Glomerular endothelial cell (primary cell): ENCODE data around the gene TFAP2B. TPM values are rescaled to one million over a fixed set of nuclear protein-coding genes. Genes with fewer than 3 reads are reported as not detected.

ENCODE experiments used
- total RNA-seq: library from RNA; depleted of rRNA; stranded (reverse); fragments of >200 nt; gene quantifications from 2 replicates; pipeline ENCODE4 v1.2.3, GENCODE V29; 2015

The TFAP2B gene
- total RNA-seq, 1 donor from 2014 or later = not detected

Other genes with a start within 250 kb of the TFAP2B start
- gene TFAP2D, start 105.3 kb upstream of the TFAP2B start, total RNA-seq = not detected in 2 replicates